Fibroblast of skin of right biceps (primary cell): ENCODE measurements around the gene PIGT.
"Not testable (repeated sequence)": the region's sequence is repeated elsewhere in the genome, so short reads cannot be mapped to it uniquely, and the experiment has no call there.

Source experiments
- DNase-seq: peaks from one replicate; pipeline ENCODE4 v3.0.0-alpha.2; 2013

Gene PIGT

DNA sequence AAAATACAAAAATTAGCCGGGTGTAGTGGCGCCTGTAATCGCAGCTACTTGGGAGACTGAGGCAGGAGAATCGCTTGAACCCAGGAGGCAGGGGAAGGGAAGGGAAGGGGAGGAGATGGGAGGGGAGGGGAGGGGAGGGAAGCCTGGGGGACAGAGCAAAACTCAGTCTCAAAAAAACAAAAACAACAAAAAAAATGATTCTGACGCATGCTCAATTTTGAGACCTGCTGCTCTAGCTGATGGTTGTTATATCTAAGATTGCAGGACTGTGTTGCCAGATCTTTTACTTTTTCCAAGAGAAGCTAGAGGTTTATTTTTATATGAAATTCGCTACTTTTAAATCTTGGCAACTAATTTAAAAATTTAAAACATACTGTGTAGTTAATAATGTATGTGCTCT is 51.2 kb downstream of the PIGT start:
- no peak for DNase-seq

DNA sequence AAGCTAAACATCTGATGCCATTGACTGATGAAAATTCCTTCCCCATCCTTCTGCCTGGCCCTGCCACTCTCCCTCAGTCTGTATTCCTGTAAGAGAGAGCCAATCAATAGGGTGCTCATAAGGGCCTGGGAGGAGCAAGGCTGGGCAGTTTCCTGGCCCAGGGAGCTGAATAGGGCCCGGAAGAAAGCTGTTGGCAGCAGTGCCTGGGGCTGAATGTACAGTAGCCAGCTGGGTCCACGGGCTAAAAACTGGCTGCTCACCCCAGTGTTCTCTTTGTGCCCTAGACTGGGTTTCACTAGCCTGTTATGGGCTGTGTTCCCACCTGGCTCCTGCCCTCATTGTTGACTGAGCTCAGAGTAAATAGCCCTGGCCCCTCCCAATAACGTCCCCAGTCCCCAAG is 51.9 kb downstream of the PIGT start:
- DNase-seq, result no peak

DNA sequence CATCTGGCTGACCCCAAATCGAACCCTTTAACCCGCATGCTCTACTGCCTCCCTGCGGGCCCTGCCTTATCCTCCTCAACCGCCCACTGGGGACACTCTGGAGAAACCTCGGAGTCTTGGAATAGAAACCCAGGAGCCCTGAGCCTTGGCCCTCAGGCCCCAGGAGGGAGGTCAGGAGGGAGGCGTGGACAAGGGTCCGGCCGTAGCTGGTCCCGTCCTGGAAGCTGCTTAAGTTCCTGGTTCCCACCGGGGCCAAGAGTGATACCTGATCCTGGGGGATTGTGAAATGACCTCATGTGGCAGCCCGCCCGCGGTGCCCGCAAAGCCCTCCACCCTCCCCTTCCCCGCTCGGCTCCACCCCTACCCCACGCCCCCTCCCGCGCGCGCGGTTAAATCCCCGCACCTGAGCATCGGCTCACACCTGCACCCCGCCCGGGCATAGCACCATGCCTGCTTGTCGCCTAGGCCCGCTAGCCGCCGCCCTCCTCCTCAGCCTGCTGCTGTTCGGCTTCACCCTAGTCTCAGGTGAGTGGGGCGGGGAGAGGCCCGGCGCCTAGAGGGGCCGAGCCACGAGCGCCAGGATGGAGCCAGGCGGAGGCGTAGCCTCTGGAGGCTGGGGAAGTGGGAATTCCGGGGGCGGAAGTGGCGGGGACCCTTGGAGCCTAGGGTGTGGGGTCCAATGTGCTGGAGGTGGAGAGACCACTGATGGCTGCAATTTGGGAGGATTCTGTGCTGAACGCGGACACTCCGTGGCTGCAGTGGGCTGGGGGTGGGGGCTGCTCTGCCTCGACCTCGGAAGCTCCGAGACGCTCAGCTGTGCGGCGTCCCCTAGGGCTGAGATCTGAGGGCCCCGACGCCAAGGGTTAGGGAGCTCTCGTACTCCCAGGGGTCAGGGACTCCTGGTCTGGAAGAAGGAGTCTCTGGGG is 53.7 kb downstream of the PIGT start, which contains the start of gene WFDC2:
WFDC2 (plus strand) TSS at position 418 of the 926 bp plus-strand sequence; CDS start at position 447, 29 bp downstream.
- DNase-seq, result no peak

DNA sequence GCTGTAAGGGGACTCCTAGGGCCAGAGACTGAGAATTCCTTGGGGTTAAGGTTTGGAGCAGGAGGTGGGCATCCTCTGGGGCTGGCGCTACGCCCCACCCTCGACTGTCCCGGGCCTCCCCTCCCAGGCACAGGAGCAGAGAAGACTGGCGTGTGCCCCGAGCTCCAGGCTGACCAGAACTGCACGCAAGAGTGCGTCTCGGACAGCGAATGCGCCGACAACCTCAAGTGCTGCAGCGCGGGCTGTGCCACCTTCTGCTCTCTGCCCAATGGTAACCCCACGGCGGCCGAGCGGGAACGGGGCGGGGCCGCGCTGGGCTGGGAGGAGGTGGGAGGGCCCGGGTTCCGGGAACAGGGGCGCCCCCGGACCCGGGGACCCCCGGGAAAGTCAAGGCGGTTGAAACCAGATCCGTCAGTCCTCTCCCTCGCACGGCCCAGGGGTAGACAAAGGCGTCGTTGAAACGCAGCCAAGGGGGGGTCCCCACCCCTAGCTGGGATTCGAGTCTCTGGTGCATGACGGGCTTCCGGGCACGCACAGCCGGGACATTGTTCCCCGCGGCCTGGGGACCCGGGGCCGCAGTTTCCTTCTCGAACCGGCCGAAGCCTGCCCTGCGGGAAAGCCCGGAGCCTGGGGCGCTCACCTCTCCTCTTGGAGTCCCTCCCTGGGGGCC is 54.5 kb downstream of the PIGT start:
- no peak for DNase-seq

DNA sequence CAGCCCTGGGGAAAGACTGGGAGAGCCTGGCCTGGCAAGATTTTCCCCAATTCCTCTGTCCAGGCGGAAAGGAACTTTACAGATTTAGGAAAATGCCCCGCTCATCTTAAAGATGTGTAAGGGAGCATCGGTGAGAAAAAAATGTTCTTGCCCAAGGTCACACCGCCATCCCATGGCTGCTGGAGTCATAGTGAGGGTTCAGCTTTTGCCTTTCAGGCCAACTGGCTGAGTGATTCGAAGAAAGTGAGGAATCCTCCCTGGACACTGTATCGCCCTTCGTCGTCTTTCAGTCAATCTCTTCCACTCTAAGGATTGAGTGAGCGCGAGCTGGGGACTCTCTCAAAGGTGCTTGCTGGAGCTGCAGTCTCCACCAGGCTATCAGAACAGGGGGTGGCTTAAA is 55.0 kb downstream of the PIGT start:
- DNase-seq, result no peak

DNA sequence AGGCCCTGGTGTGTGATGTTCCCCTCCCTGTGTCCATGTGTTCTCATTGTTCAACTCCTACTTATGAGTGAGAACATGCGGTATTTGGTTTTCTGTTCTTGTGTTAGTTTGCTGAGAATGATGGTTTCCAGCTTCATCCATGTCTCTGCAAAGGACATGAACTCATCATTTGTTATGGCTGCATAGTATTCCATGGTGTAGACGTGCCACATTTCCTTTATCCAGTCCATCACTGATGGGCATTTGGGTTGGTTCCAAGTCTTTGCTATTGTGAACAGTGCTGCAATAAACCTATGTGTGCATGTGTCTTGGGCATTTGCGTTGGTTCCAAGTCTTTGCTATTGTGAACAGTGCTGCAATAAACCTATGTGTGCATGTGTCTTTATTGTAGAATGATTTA is 56.3 kb downstream of the PIGT start:
- DNase-seq, result not testable (repeated sequence)
